Measurements from ENCODE around the gene RPLP2.

Gene RPLP2

DNA sequence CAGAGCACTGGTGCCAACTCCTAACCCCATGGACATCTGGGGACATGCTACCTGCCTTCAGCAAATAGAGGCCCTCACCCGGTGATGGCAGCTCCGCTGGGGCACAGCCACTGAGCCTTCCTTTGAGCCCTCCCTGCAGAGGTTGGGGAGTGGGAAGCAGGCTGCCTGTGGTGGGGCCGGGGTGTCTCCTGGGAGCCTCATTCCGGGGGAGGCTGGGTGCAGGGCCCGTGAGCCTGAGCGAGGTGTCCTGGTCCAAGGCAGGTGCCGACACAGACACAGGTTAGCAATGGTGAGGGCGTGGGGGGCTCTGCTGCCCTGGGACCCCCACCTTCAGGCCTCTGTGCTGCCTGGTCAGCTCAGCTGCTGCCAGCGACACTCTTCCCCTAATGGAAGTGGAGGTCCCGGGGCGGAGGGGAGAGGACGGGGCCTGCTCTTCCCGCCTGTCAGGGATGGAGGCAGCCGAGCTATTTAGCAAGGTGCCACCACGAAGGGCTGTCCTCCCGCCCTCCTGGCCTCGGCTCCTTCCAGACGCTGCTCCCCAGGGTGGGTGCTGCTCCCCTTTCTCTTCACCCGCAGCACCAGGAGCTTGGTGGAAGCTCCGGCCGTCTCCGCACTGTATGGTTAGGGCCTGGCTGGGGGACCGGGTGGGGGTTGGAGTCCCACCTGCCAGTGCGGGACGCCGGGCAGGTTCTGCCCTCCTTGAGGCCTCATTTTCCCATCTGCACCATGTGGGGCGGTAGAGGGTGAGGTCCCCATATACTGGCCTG lies 44.1 kb downstream of the RPLP2 start:
- no peak for DNase-seq

GRCh38 chr11:854601-855329 lies 45.0 kb downstream of the RPLP2 start:
- DNase-seq = no peak

- no peak for DNase-seq
These were observed 45.5 kb downstream of the RPLP2 start for GRCh38 chr11:855330-855674.

- DNase-seq = no peak
These were observed 46.0 kb downstream of the RPLP2 start for GRCh38 chr11:855796-856195.

DNA sequence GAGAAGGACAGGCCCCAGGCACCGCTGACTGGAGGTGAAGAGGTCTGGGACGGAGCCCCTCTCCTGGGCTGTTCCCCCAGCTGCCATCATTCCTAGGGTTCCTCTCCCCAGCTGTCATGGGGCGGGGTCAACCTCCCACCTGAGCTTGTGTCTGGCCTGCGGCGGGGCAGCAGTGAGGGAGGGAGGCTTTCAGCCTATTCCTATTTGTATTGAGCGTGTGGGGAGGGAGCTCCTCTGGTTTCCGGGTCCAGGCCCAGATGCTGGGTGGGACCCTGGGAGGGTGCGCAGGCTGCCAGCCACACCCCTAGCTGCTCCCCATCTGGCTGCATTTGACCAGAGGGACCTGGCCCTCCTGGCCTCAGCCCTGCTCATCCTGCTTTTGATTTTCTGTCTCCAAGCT lies 46.6 kb downstream of the RPLP2 start:
- no peak for DNase-seq

DNA sequence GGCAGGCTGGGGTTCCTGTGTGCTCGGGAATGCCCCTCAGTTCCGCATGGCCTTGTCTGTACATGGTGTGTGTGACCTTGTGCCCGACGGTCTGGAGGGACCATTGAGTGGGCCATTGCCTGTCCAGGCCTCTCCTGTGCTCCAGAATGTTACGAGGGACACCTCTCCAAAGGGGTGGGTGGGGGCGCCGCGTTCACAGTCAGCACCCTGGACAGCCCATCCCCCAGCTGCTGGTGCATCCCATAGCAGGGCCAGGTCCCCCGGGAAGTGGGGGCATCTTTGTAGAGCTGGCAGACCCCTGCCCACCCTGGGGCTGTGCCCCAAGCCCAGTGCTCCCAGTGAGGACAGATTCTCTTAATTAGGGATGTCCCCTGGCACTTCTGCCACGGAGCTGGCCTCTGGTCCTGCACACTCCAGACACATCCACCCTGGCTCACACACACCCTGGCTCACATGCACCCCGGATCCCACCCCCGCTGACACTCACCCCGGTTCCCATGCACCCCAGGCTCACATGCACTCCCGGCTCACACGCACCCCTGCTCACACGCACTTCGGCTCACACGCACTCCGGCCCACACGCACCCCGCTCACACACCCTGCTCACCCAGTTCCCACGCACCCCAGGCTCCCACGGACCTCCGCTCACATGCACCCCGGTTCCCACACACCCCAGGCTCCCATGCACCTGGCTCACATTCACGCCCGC lies 48.4 kb downstream of the RPLP2 start:
- DNase-seq = no peak

- DNase-seq = no peak
These were observed 49.1 kb downstream of the RPLP2 start for GRCh38 chr11:858762-859339.

GRCh38 chr11:859394-860131 lies 49.8 kb downstream of the RPLP2 start:
- peak; percentile 36 to 80 for DNase-seq

- no peak for DNase-seq
These were observed 50.7 kb downstream of the RPLP2 start for GRCh38 chr11:860234-861104.

DNA sequence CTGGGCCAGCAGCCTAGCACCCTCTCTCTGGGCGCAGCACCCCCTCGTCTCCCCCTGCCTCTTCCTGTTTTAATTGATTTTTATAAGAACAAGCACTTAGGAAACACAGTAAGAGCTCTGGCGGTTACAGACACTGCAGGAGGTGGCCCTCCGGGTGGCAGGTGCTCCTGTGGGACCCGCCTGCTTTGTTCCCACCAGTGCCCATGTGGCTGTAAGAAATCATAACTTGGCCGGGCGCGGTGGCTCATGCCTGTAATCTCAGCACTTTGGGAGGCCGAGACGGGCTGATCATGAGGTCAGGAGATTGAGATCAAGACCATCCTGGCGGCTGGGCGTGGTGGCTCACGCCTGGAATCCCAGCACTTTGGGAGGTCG lies 51.3 kb downstream of the RPLP2 start:
- no peak for DNase-seq

- no peak for DNase-seq
These were observed 52.4 kb downstream of the RPLP2 start for GRCh38 chr11:862081-862661.
